HepG2 (cell line): ENCODE measurements around the gene CD248. TPM values are rescaled to one million over a fixed set of nuclear protein-coding genes. Genes with fewer than 3 reads are reported as not detected.

Experiments
- ATAC-seq: fragments of 200-7000 bp; cut with Tn5 transposase; 3 replicates; pipeline ENCODE4 v1.9.1; 2020; ENCODE audit warnings: mild to moderate bottlenecking, moderate library complexity
- BruUV-seq: library from RNA; stranded (reverse); fragments of 400-500 nt; replicated peaks from 2 replicates; lab custom pipeline; 2021; lab: Mats Ljungman, UMichigan
- CTCF ChIA-PET: fragments of 300-600 bp; formaldehyde crosslinking; extraction: SDS; loops from one replicate; lab custom pipeline; 2021; ENCODE audit warnings: low total read pairs, inconsistent platforms, low intra/inter-chr PET ratio; lab: Yijun Ruan, JAX
- POLR2A ChIA-PET: fragments of 350-600 bp; sonication (Branson Sonifier 250); formaldehyde crosslinking; loops from one replicate; lab custom pipeline; 2020; ENCODE audit warnings: antibody characterized with exemption, inconsistent platforms; lab: Yijun Ruan, JAX
- DNase-seq: peaks from one replicate; pipeline ENCODE4 v3.0.0-alpha.2; 2015; ENCODE audit warnings: low spot score
- FAIRE-seq: peaks from 3 replicates; lab custom pipeline; 2011; peaks lifted over from hg19 to GRCh38; lab: Jason Lieb, UNC
- H2AFZ ChIP-seq: one replicate; pipeline ENCODE4 v1.6.1; 2011; ENCODE audit warnings: low read length, inconsistent platforms
- H3K27ac ChIP-seq: fragments of 300-600 bp; 3 replicates; pipeline ENCODE4 v1.8.0; 2011; ENCODE audit warnings: mixed run types, mild to moderate bottlenecking, mixed read lengths, low read length, inconsistent platforms; ENCODE audit not compliant: insufficient read depth; ENCODE audit errors: extremely low read length
- H3K27me3 ChIP-seq, 2 experiments: fragments of 200-600 bp in 1 of 2; 2 replicates in 1 of 2; 3 replicates in 1 of 2; pipeline versions ENCODE4 v1.6.0 to v1.8.0; 2011; ENCODE audit warnings: low read length in 2 of 2, mild to moderate bottlenecking in 2 of 2, moderate library complexity in 2 of 2, inconsistent platforms in 1 of 2; ENCODE audit not compliant: insufficient read depth in 2 of 2, control insufficient read depth in 1 of 2
- H3K36me3 ChIP-seq, 2 experiments: fragments of 200-600 bp in 1 of 2; replicated peaks in 1 of 2; 2 replicates in 1 of 2; 3 replicates in 1 of 2; pipeline versions ENCODE4 v1.5.1 to v1.8.0; 2011; ENCODE audit warnings: low read length in 2 of 2, inconsistent platforms in 1 of 2; ENCODE audit not compliant: insufficient read depth in 2 of 2, control insufficient read depth in 1 of 2
- H3K4me1 ChIP-seq: 2 replicates; pipeline ENCODE4 v1.5.1; 2012; ENCODE audit warnings: low read length, inconsistent platforms; ENCODE audit not compliant: insufficient read depth
- H3K4me2 ChIP-seq: 2 replicates; pipeline ENCODE4 v1.6.0; 2011; ENCODE audit warnings: low read depth, low read length, inconsistent platforms
- H3K4me3 ChIP-seq, 3 experiments: fragments of 200-600 bp in 1 of 3; sonication (generic), shearing (Covaris generic) in 1 of 3; replicated peaks in 1 of 3; 2 replicates each; pipeline ENCODE4 v1.5.1; 2011 to 2016; ENCODE audit warnings: low read length in 3 of 3, inconsistent platforms in 2 of 3, low read depth in 2 of 3, mild to moderate bottlenecking in 2 of 3, control low read depth in 1 of 3, mixed read lengths in 1 of 3; ENCODE audit not compliant: insufficient read depth in 1 of 3
- H3K79me2 ChIP-seq: one replicate; pipeline ENCODE4 v1.6.1; 2011; ENCODE audit warnings: low read length, inconsistent platforms; ENCODE audit not compliant: insufficient read depth
- H3K9ac ChIP-seq: 2 replicates; pipeline ENCODE4 v1.6.0; 2011; ENCODE audit warnings: mild to moderate bottlenecking, low read depth, low read length, inconsistent platforms; ENCODE audit not compliant: insufficient read depth
- H3K9me3 ChIP-seq: 2 replicates; pipeline ENCODE4 v1.5.1; 2012; ENCODE audit warnings: mild to moderate bottlenecking, low read length
- H4K20me1 ChIP-seq: 2 replicates; pipeline ENCODE4 v1.6.0; 2011; ENCODE audit warnings: inconsistent platforms, mild to moderate bottlenecking, low read length, moderate library complexity; ENCODE audit not compliant: insufficient read depth
- CCDC6 ChIP-seq: sonication (generic); formaldehyde crosslinking; IDR thresholded peaks from 2 replicates; pipeline ENCODE4 v1.8.1; 2022; ENCODE audit warnings: mild to moderate bottlenecking, missing genetic modification reagents, moderate library complexity
- IKZF4 ChIP-seq: sonication (generic); formaldehyde crosslinking; IDR thresholded peaks from 2 replicates; pipeline ENCODE4 v1.5.1; 2020; ENCODE audit warnings: borderline replicate concordance, mild to moderate bottlenecking, low read depth, missing genetic modification reagents; ENCODE audit errors: not compliant biosample characterization
- NCOA1 ChIP-seq: sonication (generic); formaldehyde crosslinking; IDR thresholded peaks from 2 replicates; pipeline ENCODE4 v1.9.0; 2021; ENCODE audit warnings: missing genetic modification reagents
- STAG1 ChIP-seq: sonication (generic); formaldehyde crosslinking; IDR thresholded peaks from 2 replicates; pipeline ENCODE4 v1.4.0; 2020; ENCODE audit warnings: missing genetic modification reagents
- TBX2 ChIP-seq: sonication (generic); formaldehyde crosslinking; IDR thresholded peaks from 2 replicates; pipeline ENCODE4 v1.5.0; 2020; ENCODE audit warnings: missing genetic modification reagents, mild to moderate bottlenecking, borderline replicate concordance
- YEATS4 ChIP-seq: sonication (generic); formaldehyde crosslinking; IDR thresholded peaks from 2 replicates; pipeline ENCODE4 v1.4.0; 2020; ENCODE audit warnings: missing genetic modification reagents, borderline replicate concordance
- ZNF333 ChIP-seq: sonication (generic); formaldehyde crosslinking; IDR thresholded peaks from 2 replicates; pipeline ENCODE4 v1.4.0; 2020; ENCODE audit warnings: mild to moderate bottlenecking, missing genetic modification reagents, borderline replicate concordance
- ZNF451 ChIP-seq: sonication (generic); formaldehyde crosslinking; IDR thresholded peaks from 2 replicates; pipeline ENCODE4 v1.5.0; 2020; ENCODE audit warnings: mild to moderate bottlenecking, missing genetic modification reagents
- ZNF564 ChIP-seq: sonication (generic); formaldehyde crosslinking; IDR thresholded peaks from 2 replicates; pipeline ENCODE4 v1.8.1; 2023; ENCODE audit warnings: mild to moderate bottlenecking, missing genetic modification reagents
- WGBS: methylation state at CpG from one replicate; pipeline ENCODE4 v1.1.6; 2017; ENCODE audit warnings: low lambda C conversion rate; 5-methylcytosine and 5-hydroxymethylcytosine counted together
- in situ Hi-C: cut with HindIII; loops from 2 replicates; pipeline ENCODE4 v1.10.0; 2017; ENCODE audit warnings: low pct_unique_long_range_greater_than_20kb; ENCODE audit not compliant: extremely low pct_ligation_motif_present
- intact Hi-C: fragments of 100-400 bp; cut with micrococcal nuclease; formaldehyde crosslinking; loops from one replicate; pipeline ENCODE4 v1.10.0; 2022; ENCODE audit not compliant: unreplicated experiment
- polyA plus RNA-seq, 8 experiments: library from polyadenylated mRNA; depleted of rRNA in 3 of 8; stranded (reverse) in 7 of 8; unstranded in 1 of 8; fragments of >200 nt; fragmentation: Illumina TruSeq in 4 of 8; extraction: Trizol in 4 of 8; gene quantifications; 2 replicates each; pipeline versions ENCODE4 v1.2.1 to v1.2.3, GENCODE V29; 2011 to 2016; ENCODE audit warnings: low read depth in 4 of 8, missing spikeins in 1 of 8, mixed read lengths in 1 of 8; ENCODE audit not compliant: insufficient read depth in 1 of 8
- total RNA-seq, 5 experiments: library from RNA; depleted of rRNA; stranded (reverse); fragments of >200 nt; fragmentation: Illumina TruSeq; extraction: Trizol; gene quantifications; 2 replicates each; pipeline ENCODE4 v1.2.3, GENCODE V29; 2016; ENCODE audit warnings: low read depth in 1 of 5
- TF ChIP-seq, protein P1 (sequence below): sonication (generic); formaldehyde crosslinking; IDR thresholded peaks from 2 replicates; pipeline ENCODE4 v1.5.1; 2020; ENCODE audit warnings: mild to moderate bottlenecking, missing genetic modification reagents, moderate library complexity
- TF ChIP-seq, protein P2 (sequence below): sonication (generic); formaldehyde crosslinking; IDR thresholded peaks from 2 replicates; pipeline ENCODE4 v1.5.0; 2020; ENCODE audit warnings: missing genetic modification reagents, mild to moderate bottlenecking, borderline replicate concordance
- TF ChIP-seq, protein P3 (sequence below): sonication (generic); formaldehyde crosslinking; conservative IDR thresholded peaks from 2 replicates; pipeline ENCODE4 v1.8.1; 2023; ENCODE audit warnings: missing genetic modification reagents

CD248 gene
- total and polyA plus RNA-seq, 2 of the 13 experiments (the other 11 are each of a cell fraction or from before 2014, with no cell fraction given), result 0.25 to 0.35 TPM

DNA sequence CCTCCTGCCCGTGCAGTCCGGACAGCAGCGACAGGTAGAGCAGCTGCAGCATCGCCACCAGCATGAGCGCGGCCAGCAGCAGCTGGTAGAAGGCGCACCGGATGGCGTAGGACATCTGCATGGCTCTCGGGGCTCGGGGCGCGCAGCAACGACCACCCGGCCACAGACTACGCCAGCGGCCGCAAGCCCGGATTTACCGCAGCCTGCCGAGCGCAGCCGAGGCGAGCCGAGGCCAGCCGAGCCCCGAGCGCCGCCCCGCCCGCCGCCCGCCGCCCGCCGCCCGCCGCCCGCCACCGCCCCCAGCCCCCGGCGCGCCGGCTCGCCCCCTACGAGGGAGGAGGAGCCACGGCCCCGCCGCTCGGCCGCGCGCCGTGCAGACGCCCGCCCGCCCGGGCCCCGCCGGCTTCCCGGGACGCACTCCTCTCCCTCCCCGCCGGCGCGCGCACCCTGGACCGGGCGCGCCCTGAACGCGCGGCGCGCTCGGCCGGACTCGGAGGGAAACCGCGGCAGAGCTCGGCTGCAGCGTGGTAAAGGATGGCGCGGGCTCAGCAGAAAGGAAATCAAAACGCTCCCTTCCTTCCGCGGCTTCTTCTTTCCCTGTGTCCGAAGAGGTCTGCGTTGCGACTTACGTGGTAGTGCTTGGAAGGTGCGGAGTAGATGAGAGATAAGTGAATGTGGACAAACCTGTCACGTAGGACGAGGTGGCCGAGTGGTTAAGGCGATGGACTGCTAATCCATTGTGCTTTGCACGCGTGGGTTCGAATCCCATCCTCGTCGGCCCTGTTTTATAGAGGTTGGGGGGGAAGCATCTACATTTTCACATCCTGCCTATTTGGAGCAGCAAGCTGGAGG is 30.8 kb upstream of the CD248 start, which contains the start of gene B4GAT1 (continued):
- no peak for TF ChIP-seq IKZF4 (CRISPR knock-in tag)
- TF ChIP-seq ZNF333 (CRISPR knock-in tag), result no peak
- TF ChIP-seq, all 625 proteins: peak for 180

DNA sequence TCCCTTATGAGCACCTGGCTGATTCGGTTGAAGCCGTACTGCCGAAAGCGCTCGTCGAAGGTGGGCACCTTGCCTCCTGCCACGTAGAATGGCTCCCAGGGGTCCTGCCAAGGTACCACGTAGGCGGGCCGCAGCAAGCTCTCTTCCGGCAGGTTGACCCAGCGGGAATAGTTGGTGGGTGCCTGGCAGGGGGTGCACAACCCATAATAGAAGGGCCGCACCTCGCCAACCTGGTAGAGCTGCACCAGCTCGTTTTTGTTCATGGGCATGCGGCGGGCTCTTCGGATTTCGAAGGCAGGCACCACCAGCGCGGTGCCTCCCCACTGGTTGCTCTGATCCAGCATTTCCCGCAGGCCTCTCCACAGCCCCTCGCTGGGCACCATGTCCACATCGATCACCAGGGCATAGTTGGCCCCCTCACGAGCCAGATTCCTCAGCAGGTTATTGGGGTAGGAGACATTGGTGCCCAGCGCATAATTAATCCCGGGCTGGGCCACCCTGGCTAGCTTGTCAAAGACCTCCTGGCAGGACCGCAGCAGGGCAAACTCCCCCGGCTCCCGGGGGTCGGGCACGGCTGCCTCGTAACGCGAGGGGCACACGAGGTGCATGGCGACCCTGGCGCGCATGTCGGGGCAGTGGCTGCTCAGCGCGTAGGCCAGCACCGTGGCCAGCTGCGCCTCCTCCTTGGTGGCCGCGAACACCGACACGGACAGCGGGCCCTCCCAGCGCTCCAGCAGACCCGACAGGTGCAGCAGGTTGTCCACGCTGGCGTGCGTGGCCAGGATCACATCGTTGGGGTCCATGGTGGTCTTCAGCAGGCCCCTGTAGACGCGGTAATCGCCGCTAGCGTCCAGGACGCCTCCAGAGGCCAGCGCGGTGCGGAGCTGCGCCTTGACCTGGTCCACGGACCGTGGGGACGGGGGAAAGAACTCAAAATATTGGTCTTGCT is 29.9 kb upstream of the CD248 start:
- intact Hi-C loops, result no loop called here
- FAIRE-seq (no peak), DNase-seq (no peak), ATAC-seq (peak; percentile 18)
- Histone ChIP-seq H3K4me2 (peak overlapping the region; percentile 95), H3K9ac (peak overlapping the region; percentile 94), H2AFZ (no peak overlapping the region), H3K9me3 (no peaks in the 10 kb centered on the region), H3K79me2 (peaks cover 49% of the 10 kb centered on the region), H3K36me3 (peaks cover 5% of the 10 kb centered on the region in 2 experiments; a peak in 3 of 5 replicates), H3K27ac (peak overlapping the region; percentile 86), H3K4me3 (peak overlapping the region; percentile 80 to 93 (median 90)), H4K20me1 (no peaks in the 10 kb centered on the region), H3K27me3 (no peaks in the 10 kb centered on the region; a peak in 1 of 5 replicates), H3K4me1 (peaks cover 69% of the 10 kb centered on the region)
- in situ Hi-C loops, result no loop called here
- ChIA-PET CTCF (no interaction called here), POLR2A (interaction anchor here (1.3 to 2.3 kb wide), 5 partner anchors 10 to 42 kb away, joined by 3 to 27 read pairs (median 6); partner anchors contain the start of genes CD248 and RIN1)
- 27% methylated on average over 19 of the region's 68 CpGs for WGBS
- BruUV-seq, result no TSS peak
- peak; percentile 77; the same call in 1 of the 2 replicates for TF ChIP-seq ZNF564 (CRISPR knock-in tag)
- TF ChIP-seq, protein P1, sequence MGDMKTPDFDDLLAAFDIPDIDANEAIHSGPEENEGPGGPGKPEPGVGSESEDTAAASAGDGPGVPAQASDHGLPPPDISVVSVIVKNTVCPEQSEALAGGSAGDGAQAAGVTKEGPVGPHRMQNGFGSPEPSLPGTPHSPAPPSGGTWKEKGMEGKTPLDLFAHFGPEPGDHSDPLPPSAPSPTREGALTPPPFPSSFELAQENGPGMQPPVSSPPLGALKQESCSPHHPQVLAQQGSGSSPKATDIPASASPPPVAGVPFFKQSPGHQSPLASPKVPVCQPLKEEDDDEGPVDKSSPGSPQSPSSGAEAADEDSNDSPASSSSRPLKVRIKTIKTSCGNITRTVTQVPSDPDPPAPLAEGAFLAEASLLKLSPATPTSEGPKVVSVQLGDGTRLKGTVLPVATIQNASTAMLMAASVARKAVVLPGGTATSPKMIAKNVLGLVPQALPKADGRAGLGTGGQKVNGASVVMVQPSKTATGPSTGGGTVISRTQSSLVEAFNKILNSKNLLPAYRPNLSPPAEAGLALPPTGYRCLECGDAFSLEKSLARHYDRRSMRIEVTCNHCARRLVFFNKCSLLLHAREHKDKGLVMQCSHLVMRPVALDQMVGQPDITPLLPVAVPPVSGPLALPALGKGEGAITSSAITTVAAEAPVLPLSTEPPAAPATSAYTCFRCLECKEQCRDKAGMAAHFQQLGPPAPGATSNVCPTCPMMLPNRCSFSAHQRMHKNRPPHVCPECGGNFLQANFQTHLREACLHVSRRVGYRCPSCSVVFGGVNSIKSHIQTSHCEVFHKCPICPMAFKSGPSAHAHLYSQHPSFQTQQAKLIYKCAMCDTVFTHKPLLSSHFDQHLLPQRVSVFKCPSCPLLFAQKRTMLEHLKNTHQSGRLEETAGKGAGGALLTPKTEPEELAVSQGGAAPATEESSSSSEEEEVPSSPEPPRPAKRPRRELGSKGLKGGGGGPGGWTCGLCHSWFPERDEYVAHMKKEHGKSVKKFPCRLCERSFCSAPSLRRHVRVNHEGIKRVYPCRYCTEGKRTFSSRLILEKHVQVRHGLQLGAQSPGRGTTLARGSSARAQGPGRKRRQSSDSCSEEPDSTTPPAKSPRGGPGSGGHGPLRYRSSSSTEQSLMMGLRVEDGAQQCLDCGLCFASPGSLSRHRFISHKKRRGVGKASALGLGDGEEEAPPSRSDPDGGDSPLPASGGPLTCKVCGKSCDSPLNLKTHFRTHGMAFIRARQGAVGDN (CRISPR knock-in tag), result peak; percentile 85
- no peak for TF ChIP-seq CCDC6
- TF ChIP-seq STAG1 (CRISPR knock-in tag), result 0 out of 2 replicates have a peak, but pooled peaks have one; percentile 2
- TF ChIP-seq, protein P2, sequence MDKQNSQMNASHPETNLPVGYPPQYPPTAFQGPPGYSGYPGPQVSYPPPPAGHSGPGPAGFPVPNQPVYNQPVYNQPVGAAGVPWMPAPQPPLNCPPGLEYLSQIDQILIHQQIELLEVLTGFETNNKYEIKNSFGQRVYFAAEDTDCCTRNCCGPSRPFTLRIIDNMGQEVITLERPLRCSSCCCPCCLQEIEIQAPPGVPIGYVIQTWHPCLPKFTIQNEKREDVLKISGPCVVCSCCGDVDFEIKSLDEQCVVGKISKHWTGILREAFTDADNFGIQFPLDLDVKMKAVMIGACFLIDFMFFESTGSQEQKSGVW (CRISPR knock-in tag), result 0 out of 2 replicates have a peak, but pooled peaks have one; percentile 51
- TF ChIP-seq NCOA1 (CRISPR knock-in tag), result no peak
- peak; percentile 58 for TF ChIP-seq TBX2 (CRISPR knock-in tag)
- TF ChIP-seq, protein P3, sequence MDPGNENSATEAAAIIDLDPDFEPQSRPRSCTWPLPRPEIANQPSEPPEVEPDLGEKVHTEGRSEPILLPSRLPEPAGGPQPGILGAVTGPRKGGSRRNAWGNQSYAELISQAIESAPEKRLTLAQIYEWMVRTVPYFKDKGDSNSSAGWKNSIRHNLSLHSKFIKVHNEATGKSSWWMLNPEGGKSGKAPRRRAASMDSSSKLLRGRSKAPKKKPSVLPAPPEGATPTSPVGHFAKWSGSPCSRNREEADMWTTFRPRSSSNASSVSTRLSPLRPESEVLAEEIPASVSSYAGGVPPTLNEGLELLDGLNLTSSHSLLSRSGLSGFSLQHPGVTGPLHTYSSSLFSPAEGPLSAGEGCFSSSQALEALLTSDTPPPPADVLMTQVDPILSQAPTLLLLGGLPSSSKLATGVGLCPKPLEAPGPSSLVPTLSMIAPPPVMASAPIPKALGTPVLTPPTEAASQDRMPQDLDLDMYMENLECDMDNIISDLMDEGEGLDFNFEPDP (CRISPR knock-in tag), result 0 out of 2 replicates have a peak, but pooled peaks have one; percentile 47
- TF ChIP-seq YEATS4, result peak; percentile 21
- TF ChIP-seq ZNF451 (CRISPR knock-in tag), result peak; percentile 27; the same call in 1 of the 2 replicates
